Measurements from ENCODE around the gene GPR4.

The GPR4 gene

GRCh38 chr19:45601524-45602374 is at the start of gene GPR4:
GPR4 (minus strand) TSS chr19:45602212; CDS start chr19:45591866, 10,346 bp downstream.
- TF ChIP-seq, protein P1, sequence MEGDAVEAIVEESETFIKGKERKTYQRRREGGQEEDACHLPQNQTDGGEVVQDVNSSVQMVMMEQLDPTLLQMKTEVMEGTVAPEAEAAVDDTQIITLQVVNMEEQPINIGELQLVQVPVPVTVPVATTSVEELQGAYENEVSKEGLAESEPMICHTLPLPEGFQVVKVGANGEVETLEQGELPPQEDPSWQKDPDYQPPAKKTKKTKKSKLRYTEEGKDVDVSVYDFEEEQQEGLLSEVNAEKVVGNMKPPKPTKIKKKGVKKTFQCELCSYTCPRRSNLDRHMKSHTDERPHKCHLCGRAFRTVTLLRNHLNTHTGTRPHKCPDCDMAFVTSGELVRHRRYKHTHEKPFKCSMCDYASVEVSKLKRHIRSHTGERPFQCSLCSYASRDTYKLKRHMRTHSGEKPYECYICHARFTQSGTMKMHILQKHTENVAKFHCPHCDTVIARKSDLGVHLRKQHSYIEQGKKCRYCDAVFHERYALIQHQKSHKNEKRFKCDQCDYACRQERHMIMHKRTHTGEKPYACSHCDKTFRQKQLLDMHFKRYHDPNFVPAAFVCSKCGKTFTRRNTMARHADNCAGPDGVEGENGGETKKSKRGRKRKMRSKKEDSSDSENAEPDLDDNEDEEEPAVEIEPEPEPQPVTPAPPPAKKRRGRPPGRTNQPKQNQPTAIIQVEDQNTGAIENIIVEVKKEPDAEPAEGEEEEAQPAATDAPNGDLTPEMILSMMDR (conservative IDR thresholded peaks at IDR 0.05; ENCODE audit: low read length), result no peak
- TF ChIP-seq EZH2phosphoT487 (IDR thresholded peaks at IDR 0.05; ENCODE audit: borderline replicate concordance), result no peak
- Histone ChIP-seq H3K9me2 (replicated peaks; ENCODE audit: low read depth, low read length) (no peaks in the 10 kb centered on the region), H3K4me1 (ENCODE audit: insufficient read depth, low read length, poor library complexity, severe bottlenecking) (peaks cover 6% of the 10 kb centered on the region), H3K4me3 (ENCODE audit: low read length, poor library complexity, severe bottlenecking) (no peak within 1 kb of the TSS), H3K79me2 (ENCODE audit: insufficient read depth, low read length) (no peaks in the 10 kb centered on the region), H4K20me1 (ENCODE audit: insufficient read depth, low read length, poor library complexity, severe bottlenecking) (no peaks in the 10 kb centered on the region), H3K4me2 (ENCODE audit: low read depth, low read length, poor library complexity, severe bottlenecking) (no peak within 1 kb of the TSS), H3K9me3 (ENCODE audit: insufficient read depth, low read depth, low read length) (no peaks in the 10 kb centered on the region), H3K9ac (ENCODE audit: low read depth, low read length, poor library complexity, severe bottlenecking) (no peak within 1 kb of the TSS), H3F3A (ENCODE audit: low read depth) (no peaks in the 10 kb centered on the region), H3K27me3 (ENCODE audit: insufficient read depth, low read length, poor library complexity, severe bottlenecking) (no peaks in the 10 kb centered on the region), H3K36me3 (ENCODE audit: insufficient read depth, low read length) (no peaks in the 10 kb centered on the region), H2AFZ (ENCODE audit: low read length) (no peak within 1 kb of the TSS)

DNA sequence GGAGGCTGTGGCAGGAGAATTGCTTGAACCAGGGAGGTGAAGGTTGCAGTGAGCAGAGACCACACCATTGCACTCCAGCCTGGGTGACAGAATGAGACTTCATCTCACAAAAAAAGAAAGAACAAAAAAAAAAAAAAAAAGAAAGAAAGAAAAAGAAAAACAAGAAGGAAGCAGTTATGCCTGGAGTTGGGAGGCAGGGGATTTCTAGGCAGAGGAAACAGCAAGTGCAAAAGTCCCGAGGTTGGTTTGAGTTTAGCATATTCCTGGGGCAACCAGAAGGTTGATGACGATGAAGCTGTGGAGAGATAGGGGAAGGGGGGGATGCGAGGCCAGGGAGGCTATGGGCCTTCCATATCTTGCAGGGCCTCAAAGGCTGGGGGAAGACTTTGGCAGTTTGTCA is 48.7 kb upstream of the GPR4 start:
- Histone ChIP-seq H4K20me1 (ENCODE audit: insufficient read depth, low read length, poor library complexity, severe bottlenecking) (no peaks in the 10 kb centered on the region), H3K9ac (ENCODE audit: low read depth, low read length, poor library complexity, severe bottlenecking) (no peak overlapping the region), H3K79me2 (ENCODE audit: insufficient read depth, low read length) (no peaks in the 10 kb centered on the region)

DNA sequence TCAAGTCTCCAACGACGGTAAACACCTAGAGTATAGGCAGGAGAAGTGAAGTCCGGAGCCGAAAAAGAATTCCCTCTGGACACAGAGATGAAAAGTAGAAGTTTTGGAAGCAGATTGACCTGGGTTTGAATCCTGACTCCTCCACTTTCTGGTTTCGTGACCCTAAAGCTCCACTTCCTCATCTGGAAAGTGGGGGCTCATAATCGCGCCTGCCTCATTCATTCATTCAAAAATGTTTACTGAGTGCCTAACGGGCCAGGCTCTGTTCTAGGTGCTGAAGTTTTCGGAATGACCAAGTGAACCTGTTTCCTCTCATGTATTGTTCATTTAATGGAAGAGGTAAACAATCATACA is 44.3 kb upstream of the GPR4 start:
- no peaks in the 10 kb centered on the region for H4K20me1 ChIP-seq (ENCODE audit: insufficient read depth, low read length, poor library complexity, severe bottlenecking)
- H3K79me2 ChIP-seq (ENCODE audit: insufficient read depth, low read length), result no peaks in the 10 kb centered on the region
- no peaks in the 10 kb centered on the region for H3K9me2 ChIP-seq (replicated peaks; ENCODE audit: low read depth, low read length)
- H3K4me3 ChIP-seq (ENCODE audit: low read length, poor library complexity, severe bottlenecking), result peak overlapping the region; percentile 73
- peaks cover 3% of the 10 kb centered on the region; the same call in 1 of the 2 replicates for H3F3A ChIP-seq (ENCODE audit: low read depth)
- H3K27me3 ChIP-seq (ENCODE audit: insufficient read depth, low read length, poor library complexity, severe bottlenecking), result no peaks in the 10 kb centered on the region
- H3K4me1 ChIP-seq (ENCODE audit: insufficient read depth, low read length, poor library complexity, severe bottlenecking), result peaks cover 12% of the 10 kb centered on the region
- no peaks in the 10 kb centered on the region for H3K36me3 ChIP-seq (ENCODE audit: insufficient read depth, low read length)
- TF ChIP-seq, protein P1 (conservative IDR thresholded peaks at IDR 0.05; ENCODE audit: low read length), result no peak
- TF ChIP-seq EZH2phosphoT487 (IDR thresholded peaks at IDR 0.05; ENCODE audit: borderline replicate concordance), result no peak
- H3K9ac ChIP-seq (ENCODE audit: low read depth, low read length, poor library complexity, severe bottlenecking), result peak overlapping the region; percentile 61
- peak overlapping the region; percentile 84 for H3K4me2 ChIP-seq (ENCODE audit: low read depth, low read length, poor library complexity, severe bottlenecking)
- H3K9me3 ChIP-seq (ENCODE audit: insufficient read depth, low read depth, low read length), result no peaks in the 10 kb centered on the region
- peak overlapping the region; percentile 97 for H2AFZ ChIP-seq (ENCODE audit: low read length)

More for the DNA sequence above, 48.7 kb upstream of the GPR4 start:
- Histone ChIP-seq H3K36me3 (ENCODE audit: insufficient read depth, low read length) (no peaks in the 10 kb centered on the region), H3K9me2 (replicated peaks; ENCODE audit: low read depth, low read length) (no peaks in the 10 kb centered on the region), H3K4me2 (ENCODE audit: low read depth, low read length, poor library complexity, severe bottlenecking) (no peak overlapping the region), H3K9me3 (ENCODE audit: insufficient read depth, low read depth, low read length) (no peaks in the 10 kb centered on the region), H3F3A (ENCODE audit: low read depth) (no peaks in the 10 kb centered on the region), H3K4me3 (ENCODE audit: low read length, poor library complexity, severe bottlenecking) (no peak overlapping the region), H2AFZ (ENCODE audit: low read length) (no peak overlapping the region), H3K27me3 (ENCODE audit: insufficient read depth, low read length, poor library complexity, severe bottlenecking) (no peaks in the 10 kb centered on the region), H3K4me1 (ENCODE audit: insufficient read depth, low read length, poor library complexity, severe bottlenecking) (peaks cover 8% of the 10 kb centered on the region)
- TF ChIP-seq, protein P1 (conservative IDR thresholded peaks at IDR 0.05; ENCODE audit: low read length), result no peak
- no peak for TF ChIP-seq EZH2phosphoT487 (IDR thresholded peaks at IDR 0.05; ENCODE audit: borderline replicate concordance)

All from Loucy (cell line).